Measurements from ENCODE around the gene PLXNB1.

DNA sequence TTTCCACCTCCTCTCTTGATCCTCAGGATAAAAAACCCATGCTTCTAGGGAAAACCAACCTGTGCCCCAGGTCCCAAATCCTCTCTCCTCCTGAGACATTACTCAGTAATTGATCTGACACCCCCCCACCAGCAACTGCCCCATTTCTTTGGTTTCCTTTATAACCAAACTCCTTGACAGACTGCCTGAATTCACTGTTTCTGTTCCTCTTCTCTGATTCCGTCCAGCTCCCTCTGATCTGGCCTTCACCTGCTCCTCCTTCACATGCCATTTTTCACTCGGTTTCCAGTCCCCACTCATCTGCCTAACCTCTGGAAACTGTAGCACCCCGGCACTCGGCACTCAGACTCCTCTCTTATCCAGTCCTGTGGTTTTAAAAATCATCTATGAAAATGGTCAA lies 7.9 kb upstream of the PLXNB1 start:
- no peak for TF ChIP-seq CTCF (IDR thresholded peaks at IDR 0.05)
- no peak for TF ChIP-seq POLR2A (IDR thresholded peaks at IDR 0.05)
